GM21526 (cell line): ENCODE measurements around the gene RAB11FIP5.
"Not testable (repeated sequence)": the region's sequence is repeated elsewhere in the genome, so short reads cannot be mapped to it uniquely, and the experiment has no call there.

ENCODE experiments used
- ATAC-seq: cut with Tn5 transposase; IDR thresholded peaks from one replicate; pipeline ENCODE4 v1.9.1; 2021; ENCODE audit warnings: moderate library complexity; ENCODE audit not compliant: unreplicated experiment, low FRiP score

Gene RAB11FIP5

DNA sequence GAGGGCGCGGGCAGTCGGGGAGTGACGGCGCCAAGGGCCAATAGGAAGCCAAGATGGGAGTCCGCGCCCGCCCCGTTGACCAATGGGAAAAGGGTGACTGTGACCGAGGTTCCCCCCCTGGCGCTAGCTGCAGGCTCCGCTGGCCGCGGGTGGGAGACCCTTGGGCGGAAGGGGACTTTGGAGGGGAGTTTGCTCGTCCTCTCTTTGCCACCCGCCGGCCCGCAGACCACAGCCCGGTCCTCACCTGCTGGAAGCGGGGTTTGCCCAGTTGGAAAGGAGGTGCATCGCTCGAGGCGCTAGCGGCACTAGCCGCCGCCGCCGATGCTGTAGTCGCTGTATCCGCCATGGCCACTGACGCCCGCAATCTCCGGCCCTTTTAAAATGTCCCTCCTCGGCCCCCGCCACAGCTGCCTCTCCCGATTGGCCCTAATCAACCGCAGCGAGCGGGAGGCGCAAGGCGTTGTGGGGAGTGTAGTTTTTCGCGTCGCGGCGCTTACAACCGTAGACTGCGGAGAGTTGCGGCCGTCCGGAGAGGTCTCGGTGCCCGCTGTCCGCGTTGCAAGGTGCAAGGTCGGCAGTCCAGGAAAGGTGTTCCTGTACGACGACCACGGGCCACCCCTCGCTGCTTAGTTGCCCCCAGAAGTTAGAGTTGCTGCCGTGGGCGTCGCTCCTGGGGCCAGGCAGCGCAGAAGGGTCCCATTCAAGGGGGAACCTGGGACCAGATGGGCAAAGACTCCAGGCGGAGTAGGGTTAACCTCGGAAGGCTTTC, 41.2 kb downstream of the RAB11FIP5 start, which contains the start of gene SFXN5:
Gene SFXN5, minus strand, starts transcription at position 353 of the 769 bp plus-strand sequence. Its CDS starts 7 bp downstream, at position 346.
- peak; percentile 92 for ATAC-seq

DNA sequence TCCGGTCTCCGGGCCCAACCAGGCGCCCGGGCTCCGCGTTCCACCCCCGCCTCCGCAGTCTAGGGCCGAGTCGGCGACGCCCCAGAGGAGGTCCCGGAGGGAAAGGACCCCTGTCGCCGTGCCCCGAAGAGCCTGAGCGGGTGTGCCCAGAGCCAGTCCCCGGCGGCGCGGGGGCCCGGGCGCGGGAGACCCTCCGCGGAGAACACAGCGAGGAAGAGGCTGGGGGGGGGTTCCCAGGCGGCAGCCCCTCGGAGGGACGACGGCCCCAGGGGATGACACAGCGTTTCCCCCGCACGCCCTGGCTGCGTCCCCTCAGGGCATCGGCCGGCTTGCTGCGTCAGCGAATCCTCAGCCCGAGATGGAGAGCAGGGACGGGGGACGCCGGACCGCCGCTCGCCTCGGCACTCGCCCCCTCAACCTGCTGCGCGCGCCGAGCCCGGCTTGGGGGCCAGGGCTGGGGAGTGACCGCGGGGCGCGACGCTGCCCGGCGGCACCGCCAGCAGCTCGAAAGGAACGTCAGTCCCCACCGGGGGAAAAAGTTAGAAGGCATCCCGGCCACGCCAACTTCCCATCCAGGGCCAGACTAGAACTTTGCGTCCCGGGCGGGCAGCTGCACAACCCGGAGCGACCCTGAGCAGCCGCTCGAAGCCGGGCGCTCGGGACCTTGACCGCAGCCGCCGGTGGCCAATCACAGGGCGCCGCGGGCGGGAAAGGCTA, 41.9 kb downstream of the RAB11FIP5 start:
- peak; percentile 16 for ATAC-seq

DNA sequence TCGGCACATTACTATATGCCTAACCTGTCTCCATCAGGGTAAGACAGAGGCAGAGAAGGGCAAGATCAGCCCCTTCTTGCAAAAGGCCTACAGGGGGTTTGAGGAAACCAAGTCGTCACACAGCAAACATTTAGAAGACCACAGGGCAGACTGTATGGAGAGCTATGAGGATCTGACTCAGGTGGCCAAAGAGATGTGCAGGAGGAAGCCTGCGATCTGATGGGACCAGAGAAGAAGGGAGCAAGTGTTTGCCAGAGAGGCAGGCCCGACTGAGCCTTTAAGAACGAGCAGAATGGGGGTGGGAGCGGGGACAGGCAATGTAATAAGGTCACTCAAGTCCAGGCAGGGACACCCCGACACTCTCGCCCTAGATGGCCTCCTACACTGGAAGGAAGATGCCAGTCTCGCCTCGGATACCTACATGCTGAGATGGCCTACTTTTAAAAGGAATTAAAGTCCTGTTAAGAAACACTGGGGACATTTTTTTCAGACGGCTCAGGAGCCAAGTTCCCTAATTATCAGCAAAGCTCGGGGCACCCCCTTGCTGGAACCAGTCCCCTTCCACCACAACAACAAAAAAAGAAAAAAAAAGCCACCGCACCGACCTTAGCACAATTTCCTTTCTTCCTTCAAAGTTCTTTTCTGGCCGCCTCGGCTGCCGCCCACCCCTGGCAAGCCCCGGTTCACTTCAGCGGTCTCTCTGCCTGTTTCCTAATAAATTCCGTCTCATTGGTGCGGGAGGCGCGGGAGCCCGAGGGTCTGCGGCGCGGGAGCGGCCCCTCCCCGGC, 42.7 kb downstream of the RAB11FIP5 start:
- ATAC-seq, result no peak

DNA sequence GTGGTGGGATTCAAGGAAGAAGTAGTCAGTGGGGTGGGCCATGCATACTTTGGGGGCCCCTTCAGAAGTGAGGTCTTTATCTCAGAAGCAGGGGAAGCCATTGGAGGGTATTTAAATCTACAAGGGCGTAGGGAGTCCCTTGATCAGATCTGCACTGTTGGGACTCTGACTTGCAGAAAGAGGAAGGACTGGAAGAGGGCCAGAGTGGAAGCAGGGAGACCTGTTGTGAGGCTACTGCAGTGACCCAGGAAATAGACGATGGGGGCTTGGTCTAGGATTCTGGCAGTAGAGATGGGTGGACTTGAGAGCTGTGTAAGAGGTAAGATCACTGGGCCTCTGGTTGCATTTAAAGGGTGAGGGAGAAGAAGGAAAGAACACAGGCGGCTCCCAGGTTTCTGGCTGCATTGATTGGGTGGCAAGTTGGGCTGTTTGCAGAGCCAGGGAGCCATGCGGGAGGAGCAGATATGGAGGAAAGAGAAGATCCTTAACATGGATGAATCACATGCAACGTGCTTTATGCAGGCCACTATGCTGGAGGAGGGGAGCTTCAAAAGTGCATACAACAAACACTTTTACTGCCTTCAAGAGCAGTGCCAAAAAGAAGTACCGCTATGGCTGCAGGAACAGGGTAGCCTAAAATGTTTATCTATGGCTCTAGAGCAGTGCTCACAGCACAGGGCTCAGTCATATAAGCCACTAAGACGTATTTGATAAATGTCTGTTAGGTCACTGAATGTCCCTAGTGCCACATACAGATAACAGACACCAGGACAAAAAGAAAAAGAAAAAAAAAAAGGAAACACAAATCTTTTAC, 43.5 kb downstream of the RAB11FIP5 start:
- no peak for ATAC-seq

DNA sequence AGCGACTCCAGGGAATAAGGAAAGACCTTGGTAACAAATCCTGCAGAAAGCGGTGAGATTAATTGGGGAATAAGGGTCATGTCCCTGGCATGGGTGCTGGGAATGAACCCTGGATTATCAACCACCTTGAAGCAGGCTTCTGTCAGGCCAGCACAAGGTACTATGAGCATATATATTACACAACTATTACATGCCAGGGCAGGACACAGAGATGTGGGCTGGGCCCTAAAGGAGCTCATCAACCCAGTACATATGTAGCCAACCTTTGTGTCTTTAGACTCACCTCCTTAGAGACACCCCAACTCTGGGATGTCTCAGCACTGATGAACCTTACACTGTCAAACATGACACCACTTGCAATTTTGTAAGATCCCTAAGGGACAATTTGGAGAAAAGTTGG, 44.6 kb downstream of the RAB11FIP5 start:
- ATAC-seq, result no peak

DNA sequence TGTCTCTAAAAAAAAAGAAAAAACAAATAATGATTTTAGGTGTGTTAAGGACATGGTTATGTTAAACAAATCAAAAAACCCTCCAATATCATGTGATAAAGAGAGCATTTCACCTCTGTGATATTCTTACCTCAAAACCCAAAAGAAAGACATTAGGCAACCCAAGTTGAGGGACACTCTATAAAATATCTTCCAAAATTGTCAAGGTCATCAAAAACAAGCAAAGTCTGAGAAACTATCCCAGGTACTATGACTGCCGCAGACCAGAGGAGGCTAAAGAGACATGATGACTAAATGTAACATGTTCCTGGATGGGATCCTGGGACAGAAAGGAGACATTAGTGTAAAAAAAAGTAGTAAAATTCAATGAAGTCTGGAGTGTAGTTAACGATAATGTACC, 45.7 kb downstream of the RAB11FIP5 start:
- no peak for ATAC-seq

DNA sequence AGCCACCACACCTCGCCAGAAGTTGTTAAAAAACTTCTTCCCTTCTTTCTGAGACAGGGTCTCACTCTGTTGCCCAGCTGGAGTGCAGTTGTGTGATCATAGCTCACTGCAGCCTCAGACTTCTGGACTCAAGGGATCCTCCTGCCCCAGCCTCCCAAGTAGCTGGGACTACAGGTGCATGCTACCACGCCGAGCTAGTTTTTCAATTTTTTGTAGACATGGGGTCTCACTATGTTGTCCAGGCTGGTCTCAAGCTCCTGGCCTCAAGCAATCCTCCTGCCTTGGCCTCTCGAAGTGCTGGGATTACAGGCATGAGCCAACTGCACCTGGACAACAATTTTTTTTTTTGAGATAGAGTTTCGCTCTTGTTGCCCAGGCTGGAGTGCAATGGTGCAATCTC, 47.7 kb downstream of the RAB11FIP5 start:
- not testable (repeated sequence) for ATAC-seq

DNA sequence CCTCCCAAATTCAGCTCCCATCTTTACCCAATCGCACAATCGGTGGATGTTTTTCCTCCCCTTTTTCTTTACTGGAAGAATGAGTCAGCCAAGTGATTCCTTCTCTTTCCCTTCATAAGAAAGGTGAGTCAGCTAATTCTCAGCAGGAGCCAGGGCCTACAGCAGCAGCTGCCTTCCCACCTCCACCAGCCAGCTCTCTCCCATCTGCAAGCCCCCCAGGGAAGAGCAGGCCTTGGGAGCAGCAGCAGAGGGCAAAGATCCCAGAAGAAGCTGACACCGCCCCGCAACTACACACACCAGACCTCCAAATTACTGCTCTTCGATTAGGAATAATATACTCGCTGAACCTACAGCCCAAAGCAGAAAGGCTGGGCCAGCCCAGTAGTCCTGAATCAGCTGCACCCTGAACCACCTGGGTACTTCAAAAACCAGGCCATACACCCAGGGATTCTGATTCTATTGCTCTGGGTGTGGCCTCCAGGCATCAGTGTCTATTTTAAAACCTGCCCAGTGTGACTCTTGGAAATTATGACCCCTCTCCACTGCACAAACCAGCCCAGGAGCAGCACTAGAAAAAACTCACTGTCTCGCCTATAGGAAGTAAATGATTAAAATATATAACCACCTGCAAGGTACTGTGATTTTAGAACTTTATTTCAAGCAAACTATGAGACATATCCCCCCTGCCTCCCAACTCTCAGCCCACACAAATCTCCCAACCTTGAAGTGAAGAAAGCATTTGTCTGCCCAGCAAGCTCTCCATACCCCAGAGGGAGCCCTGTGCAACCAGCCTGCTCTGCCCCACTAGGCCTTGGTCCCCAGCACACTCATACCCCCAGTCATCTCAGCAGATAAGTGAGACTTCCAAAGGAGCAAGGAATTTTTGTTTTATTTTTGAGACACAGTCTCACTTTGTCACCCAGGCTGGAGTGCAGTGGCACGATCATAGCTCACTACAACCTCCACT, 48.6 kb downstream of the RAB11FIP5 start:
- no peak for ATAC-seq

DNA sequence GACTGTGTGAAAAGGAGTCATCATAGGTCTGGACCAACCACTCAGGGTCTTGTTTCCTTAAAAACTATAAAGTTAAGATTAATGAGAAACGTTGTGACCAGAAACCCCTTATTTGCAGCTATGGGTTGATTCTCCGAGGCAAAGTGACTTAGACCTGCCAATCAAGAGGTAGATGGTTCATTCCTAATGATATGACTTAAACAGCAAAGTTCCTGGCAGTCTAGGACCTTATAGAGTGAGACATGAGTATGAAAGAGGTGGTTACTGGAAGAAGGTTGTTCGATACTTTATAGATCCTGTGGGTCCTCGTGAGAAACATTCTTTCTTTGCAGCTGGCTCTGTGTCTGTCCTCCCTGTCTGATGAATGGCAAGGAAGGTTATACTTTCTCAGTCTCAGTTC, 49.3 kb downstream of the RAB11FIP5 start:
- no peak for ATAC-seq

DNA sequence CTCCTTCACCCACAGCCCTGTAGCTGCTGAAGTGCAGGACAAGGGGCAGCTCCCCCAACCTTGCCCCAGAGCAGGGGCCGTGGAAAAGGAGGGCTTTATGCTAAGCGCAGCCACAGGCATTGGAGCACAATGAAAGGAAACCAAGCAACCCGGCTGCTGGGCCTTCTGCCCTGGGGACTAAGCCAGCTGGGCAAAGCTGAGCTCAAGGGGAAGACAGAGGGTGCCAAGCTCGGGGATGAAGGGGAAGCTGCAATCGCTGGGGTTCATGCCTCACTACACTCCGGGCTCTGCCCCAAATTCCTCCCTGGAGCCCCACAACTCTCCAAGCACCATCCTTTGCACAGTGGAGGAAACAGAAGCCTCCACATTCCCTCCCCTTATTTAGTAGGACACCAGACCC, 53.6 kb downstream of the RAB11FIP5 start:
- no peak for ATAC-seq

DNA sequence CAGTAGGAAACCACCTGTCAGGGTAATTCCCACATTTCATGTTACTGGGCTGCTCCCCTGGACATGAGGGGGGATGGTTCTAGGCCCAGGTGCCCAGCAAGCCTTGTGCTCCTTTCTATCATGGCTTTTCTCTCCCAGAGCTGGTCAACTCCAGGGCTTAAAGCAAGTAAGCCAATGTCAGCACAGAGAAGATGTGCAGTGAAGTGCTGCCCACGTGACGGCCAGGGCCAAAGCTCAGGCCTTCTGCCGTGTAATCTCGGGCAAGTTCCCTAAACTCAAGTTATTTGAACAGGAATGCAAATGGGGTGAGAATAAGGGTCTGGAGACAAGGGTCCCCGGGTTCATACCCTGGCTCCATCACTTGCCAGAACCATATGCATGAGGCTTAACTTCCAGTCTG, 57.8 kb downstream of the RAB11FIP5 start:
- ATAC-seq, result no peak

DNA sequence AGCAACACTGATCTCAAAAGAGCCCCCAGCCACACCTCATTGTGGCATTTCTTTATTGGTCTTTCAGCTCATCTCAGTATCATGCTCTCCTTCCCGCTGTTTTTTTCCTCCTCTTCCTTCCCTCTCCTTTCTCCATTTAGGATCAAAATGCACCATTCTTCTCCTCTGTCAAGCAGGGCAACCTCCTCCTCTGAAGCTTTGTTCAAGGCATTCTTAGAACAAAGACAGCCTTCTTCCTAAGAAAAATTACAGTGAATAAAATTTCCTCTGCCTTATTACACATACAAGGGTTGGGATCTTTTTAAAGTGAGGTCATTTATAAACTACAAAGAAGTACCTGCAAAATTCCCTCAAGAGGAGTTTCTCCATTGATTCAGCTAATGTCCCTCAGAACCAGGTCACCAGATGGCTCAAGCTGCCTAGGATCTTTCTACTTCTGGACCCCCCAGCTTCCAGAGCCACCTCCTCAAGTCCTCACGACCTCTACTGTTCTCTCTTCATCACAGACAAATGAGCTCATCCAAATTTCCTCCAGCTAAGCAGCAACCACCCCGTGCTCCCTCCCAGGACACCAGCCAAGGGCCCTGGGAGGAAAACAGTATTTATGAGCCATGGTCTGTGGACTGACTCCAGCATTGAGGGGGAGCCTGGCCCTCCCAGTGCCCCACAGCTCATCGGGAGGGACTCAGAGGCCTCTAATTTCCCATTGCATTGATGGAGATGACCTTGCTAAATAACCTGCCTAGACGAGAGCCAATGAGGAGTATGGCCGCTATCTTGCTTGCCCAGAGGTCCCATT, 59.2 kb downstream of the RAB11FIP5 start:
- no peak for ATAC-seq

DNA sequence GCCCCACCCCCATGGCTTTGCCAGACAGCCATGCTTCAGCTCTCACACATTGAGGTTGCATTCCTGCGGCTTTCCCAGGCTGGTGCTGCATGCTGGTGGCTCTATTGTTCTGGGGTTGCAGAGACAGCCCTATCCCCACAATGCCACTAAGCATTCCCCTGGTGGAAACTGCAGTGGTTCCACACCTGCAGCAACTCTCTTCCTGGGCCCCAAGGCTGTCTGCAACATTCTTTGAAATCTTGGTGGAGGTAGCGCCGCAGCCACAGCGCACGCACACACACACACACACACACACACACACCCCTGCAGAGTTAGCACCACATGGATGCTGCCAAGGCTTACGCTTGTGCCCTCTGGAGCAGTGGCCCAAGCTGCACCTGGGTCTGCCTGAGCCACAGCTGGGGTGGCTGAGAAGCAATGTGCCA, 62.6 kb downstream of the RAB11FIP5 start:
- ATAC-seq, result no peak

DNA sequence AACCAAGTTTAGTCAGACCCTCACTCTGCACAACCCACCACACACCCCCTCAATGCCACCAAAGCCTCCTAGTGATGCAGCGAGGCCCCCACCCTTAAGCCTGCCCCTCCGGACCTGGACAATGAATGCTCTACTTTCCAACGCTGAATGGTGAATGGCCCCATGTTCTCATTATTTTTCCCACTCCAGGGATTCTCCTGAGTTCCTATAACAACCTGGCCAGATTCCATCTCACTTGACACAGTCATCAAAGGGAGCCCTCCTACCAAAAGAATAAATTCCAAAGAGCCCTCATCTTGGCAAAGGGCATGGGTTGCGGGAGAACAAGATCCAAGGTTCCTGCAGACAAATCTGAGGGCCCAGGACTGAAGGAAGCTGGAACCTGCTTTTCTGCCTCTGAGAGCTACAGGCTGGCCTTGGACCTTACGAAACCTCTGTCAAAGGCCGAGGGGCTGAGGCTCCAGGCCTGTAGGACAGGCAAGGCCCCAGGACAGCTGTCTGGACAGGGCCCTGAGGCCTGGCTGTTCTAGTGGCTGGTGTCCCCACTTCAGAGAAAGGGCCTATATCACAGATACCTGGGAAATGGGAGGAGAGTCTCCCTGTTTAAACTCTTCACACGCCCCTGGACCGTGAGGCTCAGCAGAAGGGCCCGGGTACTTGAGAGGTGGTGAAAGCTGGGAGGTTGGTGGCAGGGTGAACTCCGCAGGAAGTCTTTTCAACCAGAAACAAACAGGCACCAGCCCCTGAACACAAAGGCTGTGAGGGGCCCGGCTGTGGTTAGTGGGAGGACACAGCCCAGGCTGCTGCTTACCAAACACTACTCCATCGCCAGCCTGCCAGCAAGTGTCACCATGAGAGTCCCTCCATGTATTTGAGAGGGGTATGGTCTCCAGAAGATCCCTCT, 68.6 kb downstream of the RAB11FIP5 start:
- no peak for ATAC-seq

DNA sequence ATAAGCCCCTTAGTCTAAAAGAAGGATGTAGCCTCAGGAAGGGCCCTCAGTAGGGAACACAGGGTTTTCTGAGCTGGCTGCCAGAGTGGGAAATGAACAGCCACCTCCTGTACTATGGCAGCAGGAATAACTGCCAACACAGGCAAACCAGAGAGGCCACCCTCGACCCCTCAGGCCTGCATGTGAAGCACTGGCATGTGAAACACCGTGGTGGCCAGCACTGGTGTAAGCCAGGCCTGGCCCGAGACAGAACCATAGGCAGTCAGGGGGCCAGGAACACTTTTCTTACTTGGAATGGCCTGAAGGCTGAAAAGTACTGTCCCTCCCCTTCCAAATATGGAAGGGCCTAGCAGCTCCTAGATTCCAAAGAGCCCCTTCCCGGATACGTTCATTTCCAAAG, 69.5 kb downstream of the RAB11FIP5 start:
- ATAC-seq, result no peak

DNA sequence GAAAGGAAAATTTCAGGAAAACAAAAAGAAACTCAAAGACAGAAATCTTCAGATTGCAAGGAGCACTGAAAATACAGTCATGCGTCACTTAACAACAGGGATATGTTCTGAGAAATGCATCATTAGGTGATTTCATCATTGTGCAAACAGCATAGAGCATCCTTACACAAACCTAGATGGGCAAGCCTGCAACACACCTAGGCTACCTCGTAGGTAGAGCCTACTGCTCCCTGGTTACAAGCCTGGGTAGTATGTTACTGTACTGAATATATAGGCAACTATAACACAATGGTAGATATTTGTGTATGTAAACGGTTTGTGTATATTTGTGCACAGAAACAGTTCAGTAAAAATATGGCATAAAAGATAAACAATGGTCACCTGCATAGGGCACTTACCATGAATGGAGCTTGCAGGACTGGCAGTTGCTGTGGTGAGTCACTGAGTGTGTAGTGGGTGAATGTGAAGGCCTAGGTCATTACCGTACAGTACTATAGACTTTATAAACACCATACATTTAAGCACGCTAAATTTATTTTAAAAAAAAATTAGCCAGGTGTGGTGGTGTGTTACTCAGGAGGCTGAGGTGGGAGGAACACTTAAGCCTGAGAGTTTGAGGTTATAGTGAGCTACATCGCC, 74.7 kb downstream of the RAB11FIP5 start:
- no peak for ATAC-seq

DNA sequence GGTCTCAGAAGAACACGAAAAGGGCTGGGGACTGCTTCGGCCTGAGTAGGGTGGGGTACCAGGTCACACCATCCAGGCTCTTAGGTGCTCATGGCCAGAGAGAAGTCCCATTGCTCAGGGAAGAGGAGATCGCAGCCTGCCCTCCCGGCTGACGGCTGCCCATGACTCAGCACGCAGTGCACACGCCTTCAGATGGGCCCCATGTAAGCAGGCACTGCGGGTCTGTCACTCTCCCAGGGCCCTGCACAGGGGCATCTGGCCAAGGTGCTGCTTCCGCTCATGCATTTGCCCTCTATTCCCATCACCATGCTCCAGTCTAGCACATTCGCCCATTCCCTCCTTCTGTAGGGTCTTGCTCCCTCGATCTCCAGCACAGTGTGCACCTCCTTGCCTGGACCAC, 76.0 kb downstream of the RAB11FIP5 start:
- ATAC-seq, result no peak
